CD4-positive, alpha-beta T cell treated with Interleukin-4 for 1 hour (primary cell): ENCODE data around the gene PEF1.

Experiments
- DNase-seq, 2 donors: peaks; one replicate each; pipeline ENCODE4 v3.0.0-alpha.2; 2020 to 2022

PEF1 gene, protein sequence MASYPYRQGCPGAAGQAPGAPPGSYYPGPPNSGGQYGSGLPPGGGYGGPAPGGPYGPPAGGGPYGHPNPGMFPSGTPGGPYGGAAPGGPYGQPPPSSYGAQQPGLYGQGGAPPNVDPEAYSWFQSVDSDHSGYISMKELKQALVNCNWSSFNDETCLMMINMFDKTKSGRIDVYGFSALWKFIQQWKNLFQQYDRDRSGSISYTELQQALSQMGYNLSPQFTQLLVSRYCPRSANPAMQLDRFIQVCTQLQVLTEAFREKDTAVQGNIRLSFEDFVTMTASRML

DNA sequence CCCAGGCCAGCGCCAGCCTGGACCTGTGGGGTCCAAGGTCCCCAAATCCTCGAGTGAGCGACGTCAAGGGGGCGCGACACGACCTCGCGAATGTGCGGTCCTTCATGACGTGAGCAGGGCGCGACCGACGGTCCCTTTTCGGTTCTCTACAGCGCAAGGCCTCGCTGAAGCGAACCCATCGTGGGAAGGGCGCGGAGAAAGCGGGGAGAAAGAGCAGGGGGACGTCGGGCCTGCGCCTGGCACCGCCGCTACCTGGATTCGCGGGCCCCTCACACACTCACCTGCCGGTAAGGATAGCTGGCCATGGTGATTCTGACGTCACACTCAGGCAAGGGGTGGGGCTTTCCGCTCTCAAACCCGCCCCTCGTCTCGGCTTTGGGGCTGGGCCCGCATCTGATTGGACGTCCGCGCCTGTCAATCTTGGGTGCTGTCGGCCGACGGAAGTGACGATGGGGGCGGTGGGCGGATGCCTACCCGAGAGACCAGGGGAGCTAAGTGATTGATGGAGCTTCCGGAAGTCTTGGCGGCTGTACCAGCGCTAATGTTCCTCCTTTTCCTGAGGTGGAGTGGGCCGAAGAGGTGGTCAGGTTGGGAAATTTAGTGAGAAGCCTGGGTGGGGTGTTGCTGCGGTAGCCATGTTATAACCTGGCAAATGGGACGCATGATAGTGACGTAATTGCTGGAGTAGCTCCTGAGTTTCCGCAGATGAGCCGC, at the start of gene PEF1:
Gene PEF1 (minus strand): TSS at position 317 of the 714 bp plus-strand sequence. CDS start 12 bp downstream, at position 305.
- DNase-seq, result peak; percentile 98 to 99

DNA sequence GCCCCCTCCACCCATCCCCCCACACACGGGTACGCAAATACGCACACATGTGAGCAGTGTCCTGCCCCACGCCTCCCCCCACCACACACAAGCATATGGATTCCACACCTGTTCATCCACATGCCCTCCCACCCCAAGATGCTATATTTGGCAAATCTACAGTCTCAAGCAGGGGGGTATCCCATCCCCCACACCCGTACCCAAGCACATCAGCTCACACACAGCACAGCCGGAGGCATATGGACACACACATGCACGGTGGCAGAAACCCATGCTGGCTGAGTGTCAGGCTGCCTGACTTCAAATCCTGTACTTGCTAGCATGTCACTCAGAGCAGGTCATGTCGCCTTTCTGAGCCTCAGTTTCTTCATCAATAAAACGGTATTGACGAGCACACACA, 48.6 kb upstream of the PEF1 start:
- no peak for DNase-seq

DNA sequence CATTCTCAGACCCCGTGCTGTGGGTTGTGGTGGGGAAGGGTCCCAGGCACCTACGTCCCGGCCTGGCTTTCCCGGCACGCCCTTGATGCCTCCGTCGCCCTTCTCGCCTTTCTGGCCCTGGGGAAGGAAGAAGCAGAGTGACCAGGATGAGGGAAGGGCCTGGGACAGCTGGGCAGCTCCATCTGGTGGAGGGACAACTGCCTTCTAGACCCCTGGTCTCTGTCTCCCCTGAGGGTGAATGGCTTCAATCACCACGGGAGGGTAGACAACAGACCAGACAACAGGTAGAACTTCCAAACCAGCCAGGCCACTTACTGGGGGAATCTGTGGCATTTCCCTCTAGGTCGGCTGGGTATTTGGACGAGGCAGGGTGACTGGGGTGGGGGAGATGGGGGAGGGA, 47.3 kb upstream of the PEF1 start:
- DNase-seq, result no peak

DNA sequence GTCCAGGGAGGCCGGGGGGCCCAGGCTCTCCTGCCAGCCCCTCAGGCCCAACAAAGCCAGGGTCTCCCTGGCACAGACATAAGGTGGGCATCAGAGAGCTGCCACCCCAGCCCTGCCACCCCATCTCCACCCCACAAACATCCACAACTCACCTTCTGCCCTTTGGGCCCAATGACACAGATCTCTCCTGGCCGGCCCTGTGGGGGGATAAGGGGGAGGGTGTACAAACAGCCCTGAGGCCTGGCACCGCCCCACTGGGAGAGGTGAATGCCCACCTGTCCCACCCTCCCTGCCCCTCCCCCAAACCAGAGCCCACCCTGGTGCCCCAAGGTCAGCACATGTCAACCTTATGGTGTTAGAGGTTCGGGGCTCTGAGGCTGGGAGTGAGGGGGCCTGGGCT, 46.8 kb upstream of the PEF1 start:
- DNase-seq, result no peak

DNA sequence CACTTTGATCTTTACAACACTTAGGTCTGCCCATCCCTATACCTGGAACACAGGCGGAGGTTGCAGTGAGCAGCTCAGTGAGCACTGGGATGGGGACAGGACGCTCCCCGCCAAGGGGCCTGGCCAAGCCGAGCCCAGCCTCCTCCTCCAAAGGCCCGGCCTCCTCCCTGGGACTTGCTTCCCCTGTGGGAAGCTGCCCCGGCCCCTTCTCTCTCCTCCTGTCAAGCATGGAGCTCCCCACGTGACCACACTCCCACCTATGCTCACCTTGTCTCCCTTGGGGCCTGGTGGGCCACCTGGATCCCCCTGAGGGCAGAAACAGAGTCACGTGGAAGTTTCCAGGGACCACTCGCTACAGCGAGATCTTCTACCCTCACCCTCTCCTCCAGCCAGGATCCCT, 46.2 kb upstream of the PEF1 start:
- DNase-seq, result no peak

DNA sequence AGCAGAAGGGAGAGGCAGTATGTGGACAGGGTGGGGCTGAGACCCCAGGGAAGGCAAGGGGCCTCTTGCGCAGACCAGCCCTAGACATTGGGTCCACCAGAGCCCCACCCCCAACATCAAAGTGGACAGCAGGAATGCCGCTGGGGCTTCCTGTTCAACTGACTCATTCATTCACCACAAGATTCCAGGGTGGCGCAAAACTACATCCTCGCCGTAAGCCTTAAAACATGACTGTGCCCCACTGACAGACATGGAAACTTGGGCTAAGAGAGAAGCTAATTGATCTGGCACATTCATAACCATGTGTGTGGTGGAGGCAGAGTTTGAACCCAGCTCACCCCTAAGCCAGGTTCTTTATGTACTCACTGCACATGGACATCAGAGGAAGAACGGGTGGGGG, 45.2 kb upstream of the PEF1 start:
- no peak for DNase-seq

DNA sequence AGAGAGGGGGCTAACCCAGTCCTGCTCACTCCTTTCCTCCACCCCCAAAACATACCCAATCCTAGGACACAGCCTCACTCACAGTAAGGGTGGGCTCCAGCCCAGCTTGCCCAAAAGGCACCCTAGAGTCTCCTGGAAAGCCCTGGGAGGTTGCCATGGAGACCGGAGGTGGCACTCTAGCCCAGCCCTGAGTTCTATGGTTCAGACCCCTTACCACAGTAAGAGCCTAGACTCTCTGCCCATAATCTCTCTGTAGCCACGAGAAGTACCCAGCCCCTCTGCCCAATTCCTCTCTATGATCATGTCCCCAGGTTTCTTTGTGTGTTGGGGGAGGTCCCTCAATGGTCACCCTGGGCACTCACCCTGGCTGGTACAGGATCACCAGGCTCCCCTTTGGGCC, 44.7 kb upstream of the PEF1 start:
- no peak for DNase-seq

DNA sequence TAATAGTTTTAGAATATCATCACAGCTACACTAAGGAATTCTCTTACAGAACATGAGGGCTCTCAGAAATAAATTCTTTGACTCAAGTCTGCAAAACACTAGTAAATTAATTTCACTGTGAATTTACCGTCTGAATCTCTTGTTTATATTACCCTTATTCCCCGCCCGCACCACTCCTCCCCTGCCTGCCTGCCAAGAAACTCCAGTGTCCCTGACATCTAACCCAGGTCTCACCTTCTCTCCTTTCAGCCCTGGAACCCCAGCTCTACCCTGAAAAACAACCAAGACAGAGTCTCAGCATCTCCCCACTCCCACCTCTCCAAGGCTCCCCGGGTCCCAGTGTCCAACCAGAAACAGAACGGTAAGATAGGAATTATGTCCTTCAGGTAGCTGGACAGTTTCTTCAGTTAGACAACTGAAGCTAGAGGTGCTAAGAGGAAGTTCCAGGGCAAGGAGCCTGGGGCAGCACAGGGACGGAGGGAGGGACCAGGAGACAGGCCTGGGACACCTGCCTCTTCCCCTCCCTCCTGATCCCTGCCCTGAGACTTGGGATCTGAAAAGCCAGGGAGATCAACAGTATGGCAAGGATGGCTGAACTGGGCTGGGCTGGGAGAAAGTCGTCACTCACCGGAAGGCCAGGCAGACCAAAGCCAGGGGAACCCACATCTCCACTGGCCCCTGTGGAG, 43.7 kb upstream of the PEF1 start:
- no peak for DNase-seq

DNA sequence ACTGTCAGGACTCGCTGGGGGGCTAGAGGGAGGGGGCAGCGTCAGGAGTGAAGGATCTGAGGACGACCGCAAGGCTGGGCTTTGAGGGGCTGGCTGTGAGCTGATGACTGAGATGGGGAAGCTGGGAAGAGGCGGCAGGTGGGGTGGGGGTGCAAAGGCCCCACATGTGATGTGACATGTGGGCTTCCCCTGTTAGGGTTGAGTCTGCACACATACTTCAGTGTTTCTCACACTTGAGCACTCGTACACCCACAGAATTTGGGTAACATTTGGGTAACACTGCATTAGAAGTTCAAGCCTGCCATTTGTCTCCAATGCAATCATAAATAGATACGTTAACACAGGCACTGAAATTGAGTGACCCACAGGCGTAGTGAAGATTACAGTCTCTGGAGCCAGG, 42.9 kb upstream of the PEF1 start:
- no peak for DNase-seq

DNA sequence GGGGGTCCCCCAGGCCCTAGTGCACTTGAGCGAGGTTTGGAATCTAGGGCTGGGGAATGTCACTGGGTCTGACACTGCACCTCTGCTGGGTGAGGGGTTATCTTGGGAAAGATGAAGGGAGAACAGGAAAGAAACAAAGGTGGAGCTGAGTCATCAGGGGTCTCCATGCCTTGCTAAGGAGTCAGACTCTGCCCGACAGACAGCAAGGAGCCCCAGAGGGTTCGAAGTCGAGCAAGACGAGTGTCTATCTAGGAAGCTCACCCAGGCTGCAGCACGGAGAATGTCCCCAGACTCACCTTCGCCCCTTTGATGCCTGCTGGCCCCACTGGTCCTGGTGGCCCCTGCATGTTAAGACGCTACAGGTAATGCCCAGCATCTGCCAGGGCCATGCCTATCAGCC, 41.1 kb upstream of the PEF1 start:
- DNase-seq, result no peak

DNA sequence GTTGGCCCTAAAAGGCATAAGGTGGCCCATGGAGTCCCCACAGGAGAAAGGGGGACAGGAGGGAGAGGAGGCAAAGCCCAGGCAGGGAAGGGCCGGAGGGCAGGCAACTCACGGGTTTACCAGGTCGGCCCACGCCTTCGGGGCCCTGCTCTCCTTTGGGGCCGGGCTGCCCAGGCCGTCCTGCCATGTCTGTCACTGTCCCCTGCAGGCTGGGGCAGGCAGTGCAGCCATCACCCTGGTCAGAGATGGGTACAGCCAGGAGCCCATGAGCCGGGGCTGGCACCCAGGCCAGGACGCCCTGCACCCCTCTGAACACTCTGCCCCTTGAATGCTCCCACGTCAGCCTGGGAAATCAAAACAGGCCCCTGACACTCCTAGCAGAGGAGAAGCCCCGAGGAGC, 39.3 kb upstream of the PEF1 start:
- no peak for DNase-seq

DNA sequence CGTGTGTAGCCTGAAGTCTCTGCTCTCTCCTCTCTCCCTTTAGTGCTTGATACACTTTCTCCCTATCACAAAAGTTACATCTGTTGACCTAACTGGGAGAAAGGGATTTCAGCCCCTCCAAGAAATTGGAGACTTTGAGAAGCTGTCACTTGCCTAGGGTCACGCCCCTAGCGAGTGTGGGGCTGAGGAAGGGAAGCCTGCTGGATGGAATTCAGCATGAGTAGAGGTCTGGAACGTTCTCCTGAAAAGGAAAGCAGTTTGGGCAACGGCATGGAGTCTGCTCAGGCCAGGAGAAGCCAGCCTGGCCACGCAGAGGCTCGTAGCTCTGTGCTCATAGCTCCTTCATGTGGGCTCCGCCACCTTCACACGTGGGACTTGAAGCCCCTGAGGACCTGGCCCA, 36.7 kb upstream of the PEF1 start:
- DNase-seq, result no peak

DNA sequence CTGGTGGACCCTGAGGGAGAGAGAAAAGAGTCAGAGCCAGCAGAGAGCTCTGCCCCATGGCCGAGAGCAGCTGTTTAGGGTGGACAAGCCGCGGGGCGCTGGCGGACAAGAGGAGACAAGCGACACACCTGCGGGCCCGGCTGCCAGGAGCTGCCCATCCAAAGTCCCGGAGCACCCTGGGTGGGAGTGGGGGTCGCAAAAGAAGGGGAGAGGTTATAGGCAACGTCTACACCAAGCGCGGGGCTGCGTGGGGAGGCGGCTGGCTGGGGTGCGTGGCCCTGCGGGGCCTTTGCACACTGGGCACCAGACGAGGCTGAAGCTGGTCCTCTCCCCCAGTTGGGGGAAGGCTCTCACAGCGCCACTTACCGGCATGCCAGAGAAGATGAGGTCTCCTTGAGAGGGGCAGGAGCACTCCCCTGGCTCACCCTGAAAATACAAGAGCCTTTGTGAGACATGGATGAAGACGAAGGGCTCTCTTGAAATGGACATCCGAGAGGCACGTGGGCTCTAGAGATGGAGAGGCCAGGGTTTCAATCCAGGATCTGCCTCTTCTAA, 35.1 kb upstream of the PEF1 start:
- DNase-seq, result no peak

DNA sequence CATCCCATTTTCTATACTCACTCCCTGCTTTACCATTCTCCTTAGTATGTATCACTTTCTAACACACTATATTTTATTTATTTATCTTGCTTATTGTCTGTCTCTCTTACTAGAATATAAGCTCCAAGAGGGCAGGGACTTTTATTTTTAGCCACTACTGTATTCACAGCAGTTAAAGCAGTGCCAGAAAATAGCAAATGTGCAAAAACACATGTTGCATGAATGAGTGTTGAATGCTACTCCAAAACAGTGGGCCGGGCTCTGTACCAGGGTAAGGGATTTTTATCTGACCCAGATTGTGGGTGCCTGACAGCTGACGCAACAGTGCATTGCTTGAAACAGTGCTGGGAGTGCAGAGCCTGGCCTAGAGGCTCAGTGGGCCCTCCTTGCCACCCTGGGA, 34.4 kb upstream of the PEF1 start:
- DNase-seq, result no peak

DNA sequence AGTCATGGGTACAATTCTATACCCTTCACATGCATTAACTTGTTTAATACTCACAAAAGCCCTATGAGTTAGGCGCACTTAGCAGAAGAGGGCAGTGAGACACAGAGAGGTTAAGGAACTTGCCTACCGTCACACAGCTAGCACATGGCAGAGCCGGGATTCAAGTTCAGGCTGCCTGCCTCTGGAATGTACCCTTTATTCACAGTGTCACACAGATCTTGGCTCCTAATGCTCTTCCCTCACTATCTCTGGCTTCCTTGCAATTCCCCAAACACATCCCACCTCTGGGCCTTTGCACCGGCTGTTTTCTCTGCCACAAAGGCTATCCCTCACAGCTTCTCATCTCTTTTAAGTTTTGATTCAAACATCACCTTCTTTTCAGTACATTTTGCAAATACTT, 34.0 kb upstream of the PEF1 start:
- DNase-seq, result no peak

DNA sequence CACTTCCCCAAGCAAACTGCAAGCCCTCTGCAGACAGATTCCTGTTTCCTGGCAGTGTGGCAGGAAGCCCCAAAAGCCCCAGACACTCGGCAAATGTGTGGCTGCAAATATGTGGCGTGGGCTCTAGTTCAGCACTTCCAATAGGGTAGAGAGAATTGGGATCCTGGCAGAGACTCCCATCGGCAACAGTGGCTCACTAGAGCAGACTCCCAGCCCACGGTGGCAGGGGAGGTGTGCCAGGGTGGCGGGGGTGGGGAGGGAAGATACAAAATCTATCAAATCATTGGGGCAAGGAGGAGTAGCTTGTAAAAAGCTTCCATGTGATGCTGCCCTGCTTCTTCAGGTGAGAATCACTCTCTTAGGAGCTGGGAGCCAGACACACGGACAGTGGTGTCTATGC, 33.3 kb upstream of the PEF1 start:
- no peak for DNase-seq

DNA sequence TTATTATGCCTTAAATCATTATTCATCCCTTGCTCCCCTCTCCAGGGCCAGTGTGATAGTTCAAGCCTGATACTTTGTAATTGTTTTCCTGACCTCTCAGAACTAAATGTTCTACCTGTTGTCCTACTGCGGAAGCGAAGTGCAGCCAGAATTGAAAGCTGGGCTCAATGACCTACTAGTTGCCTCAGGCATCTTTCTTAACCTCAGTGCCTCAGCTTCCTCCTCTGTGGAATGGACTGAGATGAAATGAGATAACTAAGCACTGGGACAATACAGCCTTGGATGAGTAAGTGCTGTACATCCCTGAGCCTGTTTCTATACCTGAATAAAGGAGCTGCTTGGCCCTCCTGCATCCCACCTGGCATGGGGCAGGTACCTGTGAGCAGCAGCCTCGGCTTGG, 32.7 kb upstream of the PEF1 start:
- no peak for DNase-seq

DNA sequence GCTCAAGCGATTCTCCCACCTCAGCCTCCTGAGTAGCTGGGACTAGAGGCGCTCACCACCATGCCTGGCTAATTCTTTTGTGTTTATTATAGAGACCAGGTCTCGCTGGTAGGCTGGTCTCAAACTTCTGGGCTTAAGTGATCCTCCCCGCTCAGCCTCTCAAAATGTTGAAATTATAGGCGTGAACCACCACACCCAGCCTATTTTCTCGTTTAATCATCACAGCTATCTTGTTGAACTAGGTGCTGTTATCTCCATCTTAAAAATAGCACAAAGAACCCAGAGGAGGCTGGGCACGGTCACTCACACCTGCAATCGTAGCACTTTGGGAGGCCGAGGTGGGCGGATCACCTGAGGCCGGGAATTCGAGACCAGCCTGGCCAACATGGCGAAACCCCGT, 31.1 kb upstream of the PEF1 start:
- no peak for DNase-seq

DNA sequence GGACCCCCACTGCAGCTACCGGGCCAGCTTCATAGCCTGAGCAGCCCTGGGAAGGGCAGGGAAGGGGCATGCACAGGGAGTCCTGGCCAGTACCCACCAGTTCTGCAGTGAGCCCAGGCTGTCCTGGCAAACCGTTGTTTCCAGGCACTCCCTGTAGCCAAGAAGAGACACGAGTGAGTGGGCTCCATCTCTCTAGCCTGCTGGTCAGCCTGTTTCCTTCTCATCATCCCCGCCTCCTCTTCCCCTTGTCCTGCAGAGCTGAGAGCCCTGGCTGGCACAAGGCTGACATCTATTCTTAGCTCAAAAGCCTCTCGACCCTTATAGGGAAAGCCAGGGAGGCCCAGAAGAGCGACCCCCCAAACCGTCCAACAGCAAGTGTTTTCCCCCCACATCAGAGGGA, 30.5 kb upstream of the PEF1 start:
- no peak for DNase-seq

DNA sequence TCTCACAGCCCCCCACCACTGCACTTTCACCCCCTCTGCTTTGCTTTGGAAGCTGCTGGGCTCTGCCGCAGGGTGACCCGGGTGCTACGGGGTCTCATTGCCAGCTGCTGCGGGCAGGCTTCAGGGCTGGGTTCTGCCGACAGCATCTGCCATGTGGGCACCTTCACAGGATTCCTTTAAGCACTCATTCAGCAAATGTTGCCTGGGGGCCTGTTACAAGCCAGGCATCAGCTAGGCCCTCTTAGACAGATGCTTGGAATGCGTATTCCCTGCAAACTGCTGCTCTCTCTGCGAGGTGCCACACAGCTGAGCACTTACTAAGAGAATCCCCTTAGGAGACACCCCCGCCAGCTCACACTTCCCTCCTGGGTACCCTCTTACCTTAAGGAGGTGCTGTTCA, 29.9 kb upstream of the PEF1 start:
- no peak for DNase-seq

DNA sequence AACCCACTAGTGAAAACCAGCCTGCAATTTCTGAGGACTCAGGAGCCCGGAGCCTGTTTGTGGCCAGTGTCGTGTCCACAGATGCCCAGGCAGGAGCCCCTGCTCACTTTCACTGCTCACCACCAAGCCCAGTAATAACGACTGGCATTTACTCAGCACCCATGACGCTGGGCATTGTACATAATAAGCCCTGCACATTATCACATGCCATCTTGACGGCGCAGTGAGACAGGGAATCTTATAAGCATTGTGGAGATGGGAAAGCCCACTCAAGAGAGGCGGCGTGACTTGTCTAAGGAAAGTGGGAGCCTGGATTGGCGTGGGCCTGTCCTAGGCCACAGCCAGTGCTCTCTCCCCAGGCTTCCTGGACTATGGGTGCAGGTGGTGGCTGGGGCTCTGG, 28.8 kb upstream of the PEF1 start:
- no peak for DNase-seq

DNA sequence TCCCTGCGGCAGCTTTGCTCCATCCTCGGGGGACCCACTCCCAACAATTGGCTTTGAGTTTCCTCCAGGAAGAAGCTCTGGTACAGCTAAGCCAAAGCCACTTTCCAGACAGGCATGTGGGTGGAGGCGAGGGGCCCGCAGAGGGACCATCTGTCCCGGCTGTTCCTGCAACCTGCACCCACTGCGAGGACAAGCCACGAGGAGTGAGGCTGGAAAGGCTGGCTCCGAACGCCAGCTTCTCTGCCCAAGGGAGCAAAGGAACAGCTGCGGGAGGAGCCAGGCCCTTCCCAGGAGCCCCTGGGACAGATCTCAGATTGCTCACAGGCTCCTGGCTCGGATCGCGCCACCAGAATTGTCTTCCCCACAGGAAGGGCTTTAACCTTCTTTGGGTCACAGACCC, 28.3 kb upstream of the PEF1 start:
- no peak for DNase-seq

DNA sequence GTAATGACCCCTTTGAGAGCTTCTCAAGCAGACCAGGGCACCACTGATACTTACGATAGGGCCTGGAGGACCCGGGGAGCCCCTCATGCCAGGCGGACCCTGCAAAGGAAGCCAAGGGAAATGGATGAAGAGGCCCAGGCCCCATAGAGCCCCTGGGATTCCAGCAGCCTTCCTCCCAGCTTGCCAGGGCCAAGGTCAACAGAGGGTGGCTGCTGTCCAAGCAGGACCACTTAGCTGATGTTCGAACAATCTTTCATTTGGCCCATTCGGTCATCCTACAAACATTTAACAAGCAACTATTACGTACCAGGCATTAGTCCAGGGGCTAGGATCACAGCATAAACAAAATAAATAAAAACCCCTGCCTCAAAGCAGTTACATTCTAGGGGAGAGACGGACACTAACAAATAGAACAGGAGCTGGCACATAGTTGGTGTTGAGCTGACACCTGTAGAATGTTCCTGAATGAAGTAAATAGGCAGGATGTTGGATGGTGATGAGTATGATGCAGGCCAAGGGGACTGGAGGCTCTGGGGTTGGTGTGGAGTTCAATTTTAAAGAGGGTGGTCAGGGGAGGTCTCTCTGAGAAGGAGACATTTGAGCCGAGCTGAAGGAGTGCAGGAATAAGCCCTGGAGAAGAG, 27.0 kb upstream of the PEF1 start:
- no peak for DNase-seq

DNA sequence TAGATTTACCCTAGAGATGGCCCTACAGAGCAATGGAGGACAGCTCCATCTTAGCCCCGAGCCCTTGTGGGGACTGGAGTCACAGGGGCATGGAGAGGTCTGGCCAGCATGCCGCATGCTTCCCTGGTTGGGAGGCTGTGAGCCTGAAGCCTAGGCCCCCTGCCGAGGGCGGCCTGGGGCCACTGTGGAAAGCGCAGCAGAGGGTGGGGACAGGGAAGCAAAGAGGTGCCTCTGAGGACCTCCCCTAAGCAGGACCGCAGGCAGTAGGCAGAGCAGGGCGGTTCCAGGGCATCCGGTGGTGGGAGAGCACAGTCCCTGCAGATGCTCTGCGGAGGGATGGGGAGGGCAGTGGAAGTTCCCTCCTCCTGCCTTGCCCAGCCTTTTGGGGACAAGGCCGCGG, 26.5 kb upstream of the PEF1 start:
- no peak for DNase-seq
